Measurements from ENCODE around the gene RAET1G. TPM values are rescaled to one million over a fixed set of nuclear protein-coding genes. Genes with fewer than 3 reads are reported as not detected.
"Not testable (repeated sequence)": the region's sequence is repeated elsewhere in the genome, so short reads cannot be mapped to it uniquely, and the experiment has no call there.

RAET1G gene
- total RNA-seq, 1 donor from 2014 or later, result 0.58 TPM

- DNase-seq (ENCODE audit: extremely low read depth, low read depth, low spot score), result no peak
Observed at GRCh38 chr6:149897855-149898744, 24.8 kb downstream of the RAET1G start, which contains the start of gene RAET1E. TSS of gene RAET1E (minus strand) at chr6:149898113. CDS start at chr6:149890901, 7,212 bp downstream.

GRCh38 chr6:149897015-149897697 is 25.8 kb downstream of the RAET1G start:
- no peak for DNase-seq (ENCODE audit: extremely low read depth, low read depth, low spot score)

GRCh38 chr6:149896491-149896890 is 26.4 kb downstream of the RAET1G start:
- no peak for DNase-seq (ENCODE audit: extremely low read depth, low read depth, low spot score)

GRCh38 chr6:149895833-149896271 is 27.1 kb downstream of the RAET1G start:
- DNase-seq (ENCODE audit: extremely low read depth, low read depth, low spot score), result peak; percentile 37

GRCh38 chr6:149895048-149895590 is 27.8 kb downstream of the RAET1G start:
- DNase-seq (ENCODE audit: extremely low read depth, low read depth, low spot score), result no peak

GRCh38 chr6:149891864-149892263 is 31.1 kb downstream of the RAET1G start:
- DNase-seq (ENCODE audit: extremely low read depth, low read depth, low spot score), result not testable (repeated sequence)

- DNase-seq (ENCODE audit: extremely low read depth, low read depth, low spot score), result no peak
Observed at GRCh38 chr6:149891259-149891658, 31.7 kb downstream of the RAET1G start.

GRCh38 chr6:149890629-149891045 is 32.3 kb downstream of the RAET1G start:
- no peak for DNase-seq (ENCODE audit: extremely low read depth, low read depth, low spot score)

- DNase-seq (ENCODE audit: extremely low read depth, low read depth, low spot score), result no peak
Observed at GRCh38 chr6:149889326-149889725, 33.6 kb downstream of the RAET1G start.

- no peak for DNase-seq (ENCODE audit: extremely low read depth, low read depth, low spot score)
Observed at GRCh38 chr6:149888659-149889058, 34.3 kb downstream of the RAET1G start.

- no peak for DNase-seq (ENCODE audit: extremely low read depth, low read depth, low spot score)
Observed at GRCh38 chr6:149888093-149888492, 34.8 kb downstream of the RAET1G start.

- no peak for DNase-seq (ENCODE audit: extremely low read depth, low read depth, low spot score)
Observed at GRCh38 chr6:149887343-149887742, 35.6 kb downstream of the RAET1G start.

GRCh38 chr6:149885888-149886287 is 37.0 kb downstream of the RAET1G start:
- DNase-seq (ENCODE audit: extremely low read depth, low read depth, low spot score), result no peak

GRCh38 chr6:149884617-149885016 is 38.3 kb downstream of the RAET1G start:
- no peak for DNase-seq (ENCODE audit: extremely low read depth, low read depth, low spot score)

- no peak for DNase-seq (ENCODE audit: extremely low read depth, low read depth, low spot score)
Observed at GRCh38 chr6:149884215-149884614, 38.7 kb downstream of the RAET1G start.

GRCh38 chr6:149881860-149882259 is 41.1 kb downstream of the RAET1G start:
- DNase-seq (ENCODE audit: extremely low read depth, low read depth, low spot score), result no peak

GRCh38 chr6:149881066-149881766 is 41.7 kb downstream of the RAET1G start:
- DNase-seq (ENCODE audit: extremely low read depth, low read depth, low spot score), result no peak

- DNase-seq (ENCODE audit: extremely low read depth, low read depth, low spot score), result no peak
Observed at GRCh38 chr6:149877659-149878058, 45.3 kb downstream of the RAET1G start.

GRCh38 chr6:149876241-149876933 is 46.5 kb downstream of the RAET1G start:
- no peak for DNase-seq (ENCODE audit: extremely low read depth, low read depth, low spot score)

- no peak for DNase-seq (ENCODE audit: extremely low read depth, low read depth, low spot score)
Observed at GRCh38 chr6:149872233-149872632, 50.7 kb downstream of the RAET1G start.

All from glomerular endothelial cell (primary cell).